Karpas-422 (cell line): ENCODE results near the gene PTGES2. TPM values are rescaled to one million over a fixed set of nuclear protein-coding genes. Genes with fewer than 3 reads are reported as not detected.
"Not testable (repeated sequence)": the region's sequence is repeated elsewhere in the genome, so short reads cannot be mapped to it uniquely, and the experiment has no call there.

Experiments
- DNase-seq: peaks from one replicate; pipeline ENCODE4 v3.0.0-alpha.2; 2015
- H2AFZ ChIP-seq: fragments of 200-600 bp; sonication (generic); 2 replicates; pipeline ENCODE4 v1.6.1; 2014; ENCODE audit warnings: antibody characterized with exemption, low read length, mixed read lengths
- H3K27ac ChIP-seq: fragments of 200-600 bp; sonication (generic); 2 replicates; pipeline ENCODE4 v1.5.1; 2014; ENCODE audit warnings: mild to moderate bottlenecking, low read length, moderate library complexity
- H3K27me3 ChIP-seq: fragments of 200-600 bp; sonication (generic); 2 replicates; pipeline ENCODE4 v1.6.1; 2014; ENCODE audit warnings: low read length, mixed read lengths
- H3K36me3 ChIP-seq: fragments of 200-600 bp; sonication (generic); 2 replicates; pipeline ENCODE4 v1.6.1; 2014; ENCODE audit warnings: low read length, mixed read lengths; ENCODE audit not compliant: insufficient read depth
- H3K4me1 ChIP-seq: fragments of 200-600 bp; sonication (generic); 2 replicates; pipeline ENCODE4 v1.6.1; 2014; ENCODE audit warnings: mild to moderate bottlenecking, low read length, mixed read lengths
- H3K4me2 ChIP-seq: fragments of 200-600 bp; sonication (generic); 2 replicates; pipeline ENCODE4 v1.6.1; 2014; ENCODE audit warnings: low read length, low read depth, mild to moderate bottlenecking; ENCODE audit not compliant: poor library complexity, severe bottlenecking
- H3K4me3 ChIP-seq: fragments of 200-600 bp; sonication (generic); 2 replicates; pipeline ENCODE4 v1.5.1; 2014; ENCODE audit warnings: mild to moderate bottlenecking, antibody characterized with exemption, low read length, mixed read lengths
- H3K79me2 ChIP-seq: fragments of 200-600 bp; sonication (generic); 2 replicates; pipeline ENCODE4 v1.6.1; 2014; ENCODE audit warnings: mild to moderate bottlenecking, low read length, mixed read lengths
- H3K9ac ChIP-seq: fragments of 200-600 bp; sonication (generic); 2 replicates; pipeline ENCODE4 v1.6.0; 2014; ENCODE audit warnings: low read length
- H3K9me2 ChIP-seq: fragments of 200-600 bp; sonication (generic), shearing (Covaris generic); replicated peaks from 2 replicates; pipeline ENCODE4 v1.6.0; 2014; ENCODE audit warnings: mild to moderate bottlenecking, low read length, moderate library complexity; ENCODE audit not compliant: insufficient read depth
- H3K9me3 ChIP-seq: fragments of 300-700, 200-600 bp; sonication (generic); 2 replicates; pipeline ENCODE4 v1.6.1; 2014; ENCODE audit warnings: low read length, mixed read lengths
- H4K20me1 ChIP-seq: fragments of 200-600 bp; sonication (generic); 2 replicates; pipeline ENCODE4 v1.6.1; 2014; ENCODE audit warnings: mild to moderate bottlenecking, antibody characterized with exemption, low read length, low read depth; ENCODE audit not compliant: insufficient read depth
- total RNA-seq: library from RNA; depleted of rRNA; stranded (reverse); fragments of >200 nt; shearing (Covaris generic); gene quantifications from 2 replicates; pipeline ENCODE4 v1.2.3, GENCODE V29; 2014; ENCODE audit warnings: low replicate concordance

PTGES2 gene
- total RNA-seq, 1 experiment from 2014 or later = 68.4 TPM

DNA sequence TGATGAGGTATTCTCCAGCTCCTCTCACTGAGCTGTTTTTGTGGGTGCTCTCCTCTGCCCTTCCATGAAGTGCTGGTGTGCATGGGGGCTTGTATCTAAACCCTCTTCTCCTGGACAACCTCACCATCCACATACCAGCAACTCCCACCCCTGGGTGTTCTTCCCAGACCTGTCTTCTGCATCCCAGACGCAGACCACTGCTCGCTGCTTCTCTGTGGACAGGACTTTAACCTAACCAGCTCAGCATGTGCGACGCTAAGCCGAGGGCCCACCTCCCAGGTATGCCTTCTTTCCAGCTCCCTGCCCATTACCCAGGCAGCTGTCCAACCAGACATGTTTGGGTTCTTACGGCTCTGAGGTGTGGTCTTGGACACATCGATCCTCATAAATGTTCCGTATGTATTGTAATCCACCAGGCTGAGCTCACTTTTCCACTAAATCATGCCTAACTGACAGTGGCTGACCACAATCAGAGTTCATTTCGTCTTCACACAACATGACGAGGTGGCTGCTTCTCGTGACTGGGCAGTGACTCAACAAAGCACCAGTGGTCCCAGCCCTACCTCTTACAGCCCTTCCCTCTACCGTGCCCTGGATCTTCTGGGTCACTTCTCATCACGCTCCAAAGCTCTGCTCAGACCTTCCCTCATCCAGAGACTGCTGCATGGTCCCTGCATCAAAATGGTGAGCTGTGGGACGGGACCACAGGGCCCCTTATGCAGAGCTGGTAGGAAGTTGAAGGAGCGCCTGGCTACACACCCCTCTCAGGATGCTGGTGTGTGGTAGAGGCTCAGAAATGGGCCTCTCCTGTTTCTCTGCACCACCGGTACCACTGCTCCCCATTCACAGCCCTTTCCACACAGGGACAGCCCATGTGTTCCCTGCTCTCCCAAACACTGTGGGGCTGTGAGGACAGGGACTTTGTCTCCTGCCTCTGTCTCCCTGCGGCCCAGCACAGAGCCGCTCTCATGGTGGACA, 9.6 kb upstream of the PTGES2 start:
- no peaks in the 10 kb centered on the region for H3K27me3 ChIP-seq
- no peak for DNase-seq
- no peak overlapping the region for H3K9ac ChIP-seq
- no peaks in the 10 kb centered on the region for H3K79me2 ChIP-seq
- no peak overlapping the region for H2AFZ ChIP-seq
- H3K27ac ChIP-seq = no peak overlapping the region
- no peak overlapping the region for H3K4me2 ChIP-seq
- H3K9me2 ChIP-seq = no peaks in the 10 kb centered on the region
- H3K4me3 ChIP-seq = no peak overlapping the region
- H3K36me3 ChIP-seq = no peaks in the 10 kb centered on the region
- H4K20me1 ChIP-seq = no peaks in the 10 kb centered on the region
- no peaks in the 10 kb centered on the region for H3K4me1 ChIP-seq
- no peaks in the 10 kb centered on the region for H3K9me3 ChIP-seq

GRCh38 chr9:128135561-128135960, 8.0 kb upstream of the PTGES2 start:
- H3K4me1 ChIP-seq, H3K27ac ChIP-seq, H3K27me3 ChIP-seq, H3K79me2 ChIP-seq, H3K36me3 ChIP-seq, H3K9ac ChIP-seq, H2AFZ ChIP-seq, H4K20me1 ChIP-seq, H3K9me3 ChIP-seq, DNase-seq, H3K4me3 ChIP-seq, H3K9me2 ChIP-seq, H3K4me2 ChIP-seq: not testable (repeated sequence)

DNA sequence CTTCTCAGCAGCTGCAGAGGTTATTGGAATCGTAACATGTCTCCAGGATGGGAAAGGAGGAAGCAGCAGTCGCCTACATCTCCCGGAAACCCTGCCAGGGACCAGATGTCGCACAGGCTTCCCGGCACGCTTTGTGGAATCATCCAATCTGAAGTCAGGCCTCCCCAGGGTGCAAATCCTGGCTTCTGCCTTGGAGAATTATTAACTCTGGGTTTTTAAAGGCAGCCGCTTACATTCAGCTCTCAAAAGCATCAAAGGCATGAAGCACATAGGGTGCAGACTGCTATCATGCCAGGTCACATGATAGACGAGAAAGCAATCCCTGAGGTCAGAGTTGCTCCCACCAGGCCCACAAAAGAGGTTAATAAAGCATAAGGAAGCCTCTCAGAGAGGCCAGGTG, 4.6 kb upstream of the PTGES2 start:
- H4K20me1 ChIP-seq, H3K27ac ChIP-seq, H3K4me2 ChIP-seq, DNase-seq, H3K9me2 ChIP-seq, H3K27me3 ChIP-seq, H3K36me3 ChIP-seq, H3K4me1 ChIP-seq, H3K79me2 ChIP-seq, H3K4me3 ChIP-seq, H3K9me3 ChIP-seq, H3K9ac ChIP-seq, H2AFZ ChIP-seq: not testable (repeated sequence)

DNA sequence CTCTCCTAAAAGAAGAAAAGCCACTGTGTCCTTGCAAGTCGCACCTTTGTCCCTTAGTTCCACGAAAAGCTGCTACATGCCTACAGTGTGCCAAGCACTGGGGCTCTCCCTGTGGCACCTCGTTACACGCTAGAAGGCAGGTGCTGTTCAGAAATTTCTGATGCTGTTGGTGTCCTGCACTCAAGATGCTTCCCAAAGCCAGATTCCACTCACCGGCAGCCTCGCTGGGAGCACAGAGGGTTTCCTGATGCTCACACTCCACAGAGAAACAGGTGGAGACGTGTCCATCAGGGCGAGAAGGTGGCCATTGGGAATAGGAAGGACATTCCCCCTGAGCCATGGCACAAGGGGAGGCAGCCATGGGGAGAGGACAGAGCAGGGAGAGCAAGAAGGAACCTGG, 3.8 kb upstream of the PTGES2 start:
- Histone ChIP-seq H3K4me1 (peaks cover 11% of the 10 kb centered on the region), H3K79me2 (peaks cover 12% of the 10 kb centered on the region)
- H3K27me3 ChIP-seq, H3K9me3 ChIP-seq, H3K36me3 ChIP-seq, H3K27ac ChIP-seq, H3K4me2 ChIP-seq, H3K9me2 ChIP-seq, H2AFZ ChIP-seq, H3K4me3 ChIP-seq, H4K20me1 ChIP-seq, H3K9ac ChIP-seq, DNase-seq: not testable (repeated sequence)

GRCh38 chr9:128130651-128131050, 3.1 kb upstream of the PTGES2 start:
- H3K27ac ChIP-seq, H3K4me3 ChIP-seq, DNase-seq, H3K9me3 ChIP-seq, H3K36me3 ChIP-seq, H3K27me3 ChIP-seq, H3K4me2 ChIP-seq, H3K9me2 ChIP-seq, H2AFZ ChIP-seq, H4K20me1 ChIP-seq, H3K9ac ChIP-seq: not testable (repeated sequence)
- peaks cover 18% of the 10 kb centered on the region for H3K4me1 ChIP-seq
- H3K79me2 ChIP-seq = peaks cover 19% of the 10 kb centered on the region

DNA sequence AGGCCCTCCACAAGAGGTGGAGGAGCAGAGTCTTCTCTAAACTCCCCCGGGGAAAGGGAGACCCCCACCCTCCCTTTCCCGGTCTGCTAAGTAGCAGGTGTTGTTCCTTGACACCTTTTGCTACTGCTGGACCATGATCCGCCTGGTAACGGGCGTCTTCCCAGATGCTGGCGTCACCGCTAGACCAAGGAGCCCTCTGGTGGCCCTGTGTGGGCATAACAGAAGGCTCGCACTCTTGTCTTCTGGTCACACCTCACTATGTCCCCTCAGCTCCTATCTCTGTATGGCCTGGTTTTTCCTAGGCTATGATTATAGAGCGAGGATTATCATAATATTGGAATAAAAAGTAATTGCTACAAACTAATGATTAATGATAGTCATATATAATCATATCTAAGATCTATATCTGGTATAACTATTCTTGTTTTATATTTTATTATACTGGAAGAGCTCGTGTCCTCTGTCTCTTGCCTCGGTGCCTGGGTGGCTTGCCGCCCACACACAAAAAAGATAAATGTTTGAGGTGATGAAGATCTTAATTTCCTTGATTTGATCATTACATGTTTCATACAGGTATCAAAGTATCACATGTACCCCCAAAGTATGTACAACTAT, 2.6 kb upstream of the PTGES2 start:
- not testable (repeated sequence) for H3K9me2 ChIP-seq, H3K9me3 ChIP-seq, H3K27me3 ChIP-seq, H3K4me2 ChIP-seq, DNase-seq, H2AFZ ChIP-seq, H3K36me3 ChIP-seq, H3K27ac ChIP-seq, H3K4me3 ChIP-seq, H4K20me1 ChIP-seq, H3K9ac ChIP-seq
- Histone ChIP-seq H3K4me1 (peaks cover 24% of the 10 kb centered on the region), H3K79me2 (peaks cover 24% of the 10 kb centered on the region)

- peak overlapping the region; percentile 94 for H3K4me3 ChIP-seq
- H4K20me1 ChIP-seq = no peaks in the 10 kb centered on the region; the same call in 1 of the 2 replicates
- H3K27ac ChIP-seq = no peak overlapping the region
- no peaks in the 10 kb centered on the region for H3K36me3 ChIP-seq
- H2AFZ ChIP-seq = peak overlapping the region; percentile 92; the same call in 1 of the 2 replicates
- no peaks in the 10 kb centered on the region for H3K9me3 ChIP-seq
- H3K27me3 ChIP-seq = no peaks in the 10 kb centered on the region
- H3K4me2 ChIP-seq = peak overlapping the region; percentile 89
- H3K4me1 ChIP-seq = peaks cover 24% of the 10 kb centered on the region
- peak overlapping the region; percentile 97 for H3K9ac ChIP-seq
- H3K9me2 ChIP-seq = no peaks in the 10 kb centered on the region
- peaks cover 31% of the 10 kb centered on the region for H3K79me2 ChIP-seq
- no peak for DNase-seq
Observed at GRCh38 chr9:128128836-128129590, 1.5 kb upstream of the PTGES2 start.
